Measurements from ENCODE around the gene OR51V1. TPM values are rescaled to one million over a fixed set of nuclear protein-coding genes. Genes with fewer than 3 reads are reported as not detected.
"Not testable (repeated sequence)": the region's sequence is repeated elsewhere in the genome, so short reads cannot be mapped to it uniquely, and the experiment has no call there.

Gene OR51V1
- total RNA-seq, 8 experiments from 2014 or later, result 0.37 to 0.85 (median 0.46) TPM; not detected in 5

DNA sequence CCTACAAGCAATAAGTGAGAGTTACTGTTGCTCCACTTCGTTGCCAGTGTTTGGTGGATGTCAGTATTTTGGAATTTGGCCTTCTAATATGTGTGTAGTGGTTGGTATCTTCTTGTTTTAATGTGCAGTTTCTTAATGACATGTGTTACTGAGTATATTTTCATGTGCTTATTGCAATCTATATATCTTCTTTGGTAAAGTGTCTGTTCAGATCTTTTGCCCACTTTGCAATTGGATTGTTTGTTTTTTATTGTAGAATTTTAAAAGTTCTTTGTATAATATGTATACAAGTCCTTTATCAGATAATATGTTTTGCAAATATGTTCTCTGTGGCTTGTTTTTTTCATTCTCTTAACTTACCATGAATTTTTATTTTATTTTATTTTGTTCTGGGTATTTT lies 7.7 kb downstream of the OR51V1 start:
- H3K4me1 ChIP-seq (replicated peaks in 1 of 2), result no peaks in the 10 kb centered on the region
- H3K4me3 ChIP-seq, result no peak overlapping the region
- 0 to 75% (median 0%) methylated on average over 1 of the region's 1 CpG; no CpG with 5 or more reads in 4 of the 10 experiments for WGBS, 10 experiments
- ATAC-seq (replicated peaks in 6 of 8), result no peak
- in situ Hi-C loops (cut with MboI; ENCODE audit: low pct_unique_long_range_greater_than_20kb in 2 of 9, low sequenced_read_pairs in 9 of 9, unreplicated experiment in 9 of 9), result no loop called here
- H3K27ac ChIP-seq, result no peak overlapping the region

DNA sequence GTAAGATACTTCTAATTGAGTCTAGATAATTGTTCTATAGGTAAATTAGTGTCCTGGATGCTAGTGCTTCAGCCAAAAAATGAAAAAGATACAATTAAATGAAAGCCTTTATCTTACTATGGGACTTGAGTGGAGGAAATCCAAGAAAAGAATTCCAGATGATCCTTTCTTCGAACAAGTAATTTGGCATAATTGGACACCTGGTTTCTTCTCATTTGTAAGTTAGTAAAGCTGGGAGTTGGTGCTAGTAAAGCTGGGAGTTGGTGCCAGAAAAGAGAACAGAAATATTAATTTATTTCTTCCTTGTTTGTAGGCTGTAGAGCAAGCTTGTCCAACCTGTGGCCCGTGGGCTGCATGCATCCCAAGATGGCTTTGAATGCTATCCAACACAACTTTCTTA lies 12.3 kb downstream of the OR51V1 start:
- in situ Hi-C loops (cut with MboI; ENCODE audit: low pct_unique_long_range_greater_than_20kb in 2 of 9, low sequenced_read_pairs in 9 of 9, unreplicated experiment in 9 of 9), result no loop called here
- Histone ChIP-seq H3K4me1 (replicated peaks in 1 of 2) (no peaks in the 10 kb centered on the region), H3K4me3 (no peak overlapping the region), H3K27ac (no peak overlapping the region)
- 8 to 100% (median 77%) methylated on average over 1 to 2 of the region's 2 CpGs; no CpG with 5 or more reads in 1 of the 10 experiments for WGBS, 10 experiments
- no peak for ATAC-seq (replicated peaks in 6 of 8)

DNA sequence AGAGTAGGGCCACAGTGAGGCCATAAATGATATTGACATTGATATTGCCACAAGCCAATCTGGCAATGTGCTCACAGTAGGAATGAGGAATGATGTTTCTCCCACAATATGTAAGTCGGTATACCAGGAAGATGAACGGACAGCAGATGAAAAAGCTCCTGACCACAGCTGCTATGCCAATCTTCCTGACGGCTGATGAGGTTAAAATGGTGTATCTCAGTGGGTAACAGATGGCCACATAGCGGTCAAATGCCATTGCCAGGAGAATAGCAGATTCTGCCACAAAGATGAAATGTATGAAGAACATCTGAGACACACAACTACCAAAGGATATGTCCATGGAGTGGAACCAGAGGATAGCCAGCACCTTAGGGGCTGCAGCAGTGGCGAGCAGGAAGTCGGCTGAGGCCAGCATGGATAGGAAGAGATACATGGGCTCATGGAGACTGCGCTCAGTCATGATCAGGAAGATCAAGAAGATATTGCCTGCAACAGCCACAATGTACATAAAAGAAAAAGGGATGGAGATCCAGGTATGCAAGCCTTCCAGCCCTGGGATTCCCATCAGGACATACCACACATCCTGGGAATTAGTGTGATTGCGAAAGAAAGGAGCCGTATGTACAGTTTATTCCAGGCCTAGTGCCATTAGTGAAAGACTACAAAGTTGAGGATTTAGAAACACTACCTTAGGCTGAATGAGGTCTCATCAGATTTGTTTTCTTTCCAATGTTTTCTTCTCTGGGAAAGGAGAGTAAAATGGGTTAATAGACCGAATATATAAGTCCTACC lies 22.2 kb downstream of the OR51V1 start:
- no peak overlapping the region for H3K4me3 ChIP-seq
- in situ Hi-C loops (cut with MboI; ENCODE audit: low pct_unique_long_range_greater_than_20kb in 2 of 9, low sequenced_read_pairs in 9 of 9, unreplicated experiment in 9 of 9), result no loop called here
- ATAC-seq (replicated peaks in 6 of 8), result no peak
- no peak overlapping the region for H3K27ac ChIP-seq
- H3K4me1 ChIP-seq (replicated peaks in 1 of 2), result no peaks in the 10 kb centered on the region
- 17 to 94% (median 76%) methylated on average over 1 to 9 of the region's 10 CpGs for WGBS, 10 experiments

DNA sequence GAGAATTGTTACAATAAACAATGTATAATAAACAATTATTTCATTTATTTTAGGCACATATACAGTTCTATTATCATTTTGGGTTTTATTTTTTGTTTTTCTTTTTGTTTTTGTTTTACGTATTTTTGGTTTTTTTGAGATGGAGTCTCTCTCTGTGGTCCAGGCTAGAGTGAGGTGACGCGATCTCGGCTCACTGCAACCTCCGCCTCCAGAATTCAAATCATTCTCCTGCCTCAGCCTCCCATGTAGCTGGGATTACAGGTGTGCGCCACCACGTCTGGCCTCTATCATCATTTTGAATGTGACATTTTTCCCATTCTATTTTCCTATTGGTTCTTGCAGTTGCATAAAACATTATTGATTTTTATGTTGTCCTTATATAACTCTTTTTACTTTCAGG lies 25.5 kb downstream of the OR51V1 start:
- in situ Hi-C loops (cut with MboI; ENCODE audit: low pct_unique_long_range_greater_than_20kb in 2 of 9, low sequenced_read_pairs in 9 of 9, unreplicated experiment in 9 of 9), result no loop called here
- WGBS, 10 experiments, result 41 to 96% (median 83%) methylated on average over 3 to 7 of the region's 7 CpGs

DNA sequence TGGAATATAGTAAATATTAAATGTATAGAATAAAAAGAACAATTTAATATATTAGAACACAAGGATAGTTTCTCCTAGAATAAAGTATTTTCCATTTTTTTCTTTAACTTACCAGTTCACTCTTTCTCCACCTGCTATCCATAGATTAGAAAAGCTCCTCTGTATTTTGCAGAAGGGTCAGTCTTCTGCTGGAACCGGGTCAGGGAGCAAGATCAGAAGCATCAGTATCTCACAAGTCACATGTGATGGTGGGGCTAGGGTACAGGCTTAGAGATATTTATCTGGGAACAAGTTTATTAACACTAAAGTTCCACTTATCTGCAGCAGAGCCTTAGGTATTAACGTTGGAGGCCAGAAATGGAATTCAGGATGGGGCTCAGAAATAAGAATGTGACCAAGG lies 28.6 kb downstream of the OR51V1 start:
- 0 to 82% (median 33%) methylated on average over 1 to 2 of the region's 2 CpGs; no CpG with 5 or more reads in 1 of the 10 experiments for WGBS, 10 experiments
- H3K4me1 ChIP-seq (replicated peaks in 1 of 2), result no peaks in the 10 kb centered on the region
- ATAC-seq (replicated peaks in 6 of 8), result no peak
- no peak overlapping the region for H3K4me3 ChIP-seq
- in situ Hi-C loops (cut with MboI; ENCODE audit: low pct_unique_long_range_greater_than_20kb in 2 of 9, low sequenced_read_pairs in 9 of 9, unreplicated experiment in 9 of 9), result no loop called here
- no peak overlapping the region for H3K27ac ChIP-seq

More for the DNA sequence above, 25.5 kb downstream of the OR51V1 start:
- Histone ChIP-seq H3K4me3 (no peak overlapping the region), H3K27ac (no peak overlapping the region), H3K4me1 (replicated peaks in 1 of 2) (no peaks in the 10 kb centered on the region)
- ATAC-seq (replicated peaks in 6 of 8), result no peak

DNA sequence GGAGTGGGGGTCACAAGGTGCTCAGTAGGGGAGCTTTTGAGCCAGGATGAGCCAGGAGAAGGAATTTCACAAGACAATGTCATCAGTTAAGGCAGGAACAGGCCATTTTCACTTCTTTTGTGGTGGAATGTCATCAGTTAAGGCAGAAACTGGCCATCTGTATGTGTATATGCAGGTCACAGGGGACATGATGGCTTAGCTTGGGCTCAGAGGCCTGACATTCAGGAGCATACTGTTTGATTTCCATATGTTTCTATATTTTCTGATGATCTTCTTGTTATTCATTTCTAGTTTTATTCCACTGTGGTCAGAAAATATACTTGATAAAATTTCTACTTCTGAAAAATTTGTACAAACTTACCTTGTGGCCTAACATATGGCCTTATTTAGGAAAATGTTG lies 34.6 kb downstream of the OR51V1 start:
- not testable (repeated sequence) for H3K4me3 ChIP-seq

DNA sequence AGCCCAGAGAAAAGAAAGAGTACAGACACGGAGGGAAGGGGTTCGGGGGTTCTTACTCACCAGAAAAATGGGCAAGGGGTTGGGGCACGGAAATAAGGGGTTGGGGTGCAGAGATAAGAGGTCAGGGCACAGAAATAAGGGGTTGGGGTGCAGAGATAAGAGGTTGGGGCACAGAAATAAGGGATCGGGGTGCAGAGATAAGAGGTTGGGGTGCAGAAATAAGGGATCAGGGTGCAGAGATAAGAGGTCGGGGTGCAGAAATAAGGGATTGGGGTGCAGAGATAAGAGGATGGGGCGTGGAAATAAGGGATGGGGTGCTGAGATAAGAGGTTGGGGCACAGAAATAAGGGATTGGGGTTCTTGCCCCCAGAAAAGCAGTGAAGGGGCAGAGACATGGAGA lies 35.7 kb downstream of the OR51V1 start:
- H3K4me3 ChIP-seq; in situ Hi-C loops (cut with MboI; ENCODE audit: low pct_unique_long_range_greater_than_20kb in 2 of 9, low sequenced_read_pairs in 9 of 9, unreplicated experiment in 9 of 9); H3K4me1 ChIP-seq (replicated peaks in 1 of 2); ATAC-seq (replicated peaks in 6 of 8); H3K27ac ChIP-seq: not testable (repeated sequence)
- WGBS, 10 experiments, result 44 to 100% (median 77%) methylated on average over 1 to 2 of the region's 6 CpGs; no CpG with 5 or more reads in 6 of the 10 experiments

More for the DNA sequence above, 34.6 kb downstream of the OR51V1 start:
- H3K4me1 ChIP-seq (replicated peaks in 1 of 2); H3K27ac ChIP-seq; ATAC-seq (replicated peaks in 6 of 8); in situ Hi-C loops (cut with MboI; ENCODE audit: low pct_unique_long_range_greater_than_20kb in 2 of 9, low sequenced_read_pairs in 9 of 9, unreplicated experiment in 9 of 9): not testable (repeated sequence)

DNA sequence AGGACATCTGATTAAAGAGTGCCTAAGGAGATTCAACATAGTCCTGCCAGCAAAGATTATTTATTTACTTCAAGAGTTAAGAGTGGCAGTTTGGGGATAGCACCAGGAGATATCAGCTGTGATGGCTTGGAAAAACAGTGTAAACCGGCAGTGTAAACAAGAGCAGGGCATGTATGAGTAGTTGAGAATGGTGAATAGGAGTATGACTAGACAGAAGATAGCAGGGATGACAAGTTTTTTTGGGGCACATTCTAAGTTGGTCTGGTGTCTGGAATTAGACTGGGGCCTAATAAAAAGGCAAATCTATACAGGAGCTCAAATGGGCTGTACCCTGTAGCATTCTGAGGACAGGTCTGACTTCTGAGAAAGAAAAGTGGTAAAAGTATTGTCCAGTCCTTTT lies 39.4 kb downstream of the OR51V1 start:
- H3K4me1 ChIP-seq (replicated peaks in 1 of 2); H3K4me3 ChIP-seq; H3K27ac ChIP-seq; ATAC-seq (replicated peaks in 6 of 8); in situ Hi-C loops (cut with MboI; ENCODE audit: low pct_unique_long_range_greater_than_20kb in 2 of 9, low sequenced_read_pairs in 9 of 9, unreplicated experiment in 9 of 9): not testable (repeated sequence)
- no CpG with 5 or more reads among the region's 1 CpG for WGBS, 10 experiments

DNA sequence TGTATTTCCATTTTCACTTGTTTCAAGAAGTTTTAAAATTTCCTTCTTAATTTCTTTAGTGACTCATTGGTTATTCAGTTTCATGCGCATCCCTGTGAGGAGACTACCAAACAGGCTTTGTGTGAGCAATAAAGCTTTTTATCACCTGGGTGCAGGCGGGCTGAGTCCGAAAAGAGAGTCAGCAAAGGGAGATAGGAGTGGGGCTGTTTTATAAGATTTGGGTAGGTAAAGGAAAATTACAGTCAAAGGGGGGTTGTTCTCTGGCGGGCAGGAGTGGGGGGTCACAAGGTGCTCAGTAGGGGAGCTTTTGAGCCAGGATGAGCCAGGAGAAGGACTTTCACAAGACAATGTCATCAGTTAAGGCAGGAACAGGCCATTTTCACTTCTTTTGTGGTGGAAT lies 40.3 kb downstream of the OR51V1 start:
- in situ Hi-C loops (cut with MboI; ENCODE audit: low pct_unique_long_range_greater_than_20kb in 2 of 9, low sequenced_read_pairs in 9 of 9, unreplicated experiment in 9 of 9); H3K4me3 ChIP-seq; ATAC-seq (replicated peaks in 6 of 8); H3K27ac ChIP-seq; H3K4me1 ChIP-seq (replicated peaks in 1 of 2): not testable (repeated sequence)
- 77 to 100% (median 96%) methylated on average over 1 to 4 of the region's 4 CpGs; no CpG with 5 or more reads in 5 of the 10 experiments for WGBS, 10 experiments

DNA sequence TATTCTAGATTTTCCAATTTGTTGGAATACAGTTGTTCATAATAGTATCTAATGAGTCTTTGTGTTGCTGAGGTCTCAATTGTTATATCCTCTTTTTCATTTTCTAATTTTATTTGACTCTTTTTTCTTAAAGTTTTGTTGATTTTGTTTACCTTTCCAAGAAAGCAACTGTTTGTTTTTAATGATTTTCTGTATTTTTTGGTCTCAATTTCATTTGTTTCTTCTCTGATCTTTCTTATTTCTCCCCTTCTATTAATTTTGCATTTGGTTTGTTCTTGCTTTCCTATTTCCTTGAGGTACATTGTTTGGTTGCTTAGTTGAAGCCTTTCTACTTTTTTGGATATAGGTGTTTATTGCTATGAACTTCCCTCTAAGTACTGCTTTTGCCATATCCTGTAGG lies 40.7 kb downstream of the OR51V1 start:
- ATAC-seq (replicated peaks in 6 of 8), result no peak
- in situ Hi-C loops (cut with MboI; ENCODE audit: low pct_unique_long_range_greater_than_20kb in 2 of 9, low sequenced_read_pairs in 9 of 9, unreplicated experiment in 9 of 9), result no loop called here
- Histone ChIP-seq H3K27ac (no peak overlapping the region), H3K4me3 (no peak overlapping the region), H3K4me1 (replicated peaks in 1 of 2) (no peaks in the 10 kb centered on the region)

DNA sequence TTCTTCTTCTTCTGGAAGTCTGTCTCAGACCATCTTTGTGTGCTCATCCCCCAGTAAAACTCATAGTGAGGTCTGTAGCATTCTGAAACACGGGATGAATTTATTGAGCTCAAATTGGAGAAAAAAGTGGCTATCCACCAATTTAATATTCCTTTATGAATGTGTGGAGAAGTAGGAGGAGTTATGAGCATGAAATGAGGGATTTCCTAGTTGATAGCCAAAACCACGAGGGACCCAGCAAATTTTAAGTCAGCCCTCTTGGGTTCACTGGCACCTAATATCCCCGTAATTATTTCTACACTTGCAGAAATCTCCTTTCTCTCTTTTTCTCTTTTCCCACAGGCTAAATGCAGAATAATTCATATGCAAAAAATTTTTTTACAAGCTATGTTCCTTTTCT lies 45.8 kb downstream of the OR51V1 start, which contains the start of gene OR52A1:
TSS of gene OR52A1 (minus strand) at position 101 of the 400 bp plus-strand sequence. CDS start 2,388 bp downstream, outside the sequence.
- no peak within 1 kb of the TSS for H3K27ac ChIP-seq
- 0 to 88% (median 67%) methylated on average over 1 to 3 of the region's 3 CpGs; no CpG with 5 or more reads in 1 of the 10 experiments for WGBS, 10 experiments
- no peak within 1 kb of the TSS for H3K4me3 ChIP-seq
- ATAC-seq (replicated peaks in 6 of 8), result no peak
- in situ Hi-C loops (cut with MboI; ENCODE audit: low pct_unique_long_range_greater_than_20kb in 2 of 9, low sequenced_read_pairs in 9 of 9, unreplicated experiment in 9 of 9), result no loop called here
- H3K4me1 ChIP-seq (replicated peaks in 1 of 2), result no peaks in the 10 kb centered on the region

DNA sequence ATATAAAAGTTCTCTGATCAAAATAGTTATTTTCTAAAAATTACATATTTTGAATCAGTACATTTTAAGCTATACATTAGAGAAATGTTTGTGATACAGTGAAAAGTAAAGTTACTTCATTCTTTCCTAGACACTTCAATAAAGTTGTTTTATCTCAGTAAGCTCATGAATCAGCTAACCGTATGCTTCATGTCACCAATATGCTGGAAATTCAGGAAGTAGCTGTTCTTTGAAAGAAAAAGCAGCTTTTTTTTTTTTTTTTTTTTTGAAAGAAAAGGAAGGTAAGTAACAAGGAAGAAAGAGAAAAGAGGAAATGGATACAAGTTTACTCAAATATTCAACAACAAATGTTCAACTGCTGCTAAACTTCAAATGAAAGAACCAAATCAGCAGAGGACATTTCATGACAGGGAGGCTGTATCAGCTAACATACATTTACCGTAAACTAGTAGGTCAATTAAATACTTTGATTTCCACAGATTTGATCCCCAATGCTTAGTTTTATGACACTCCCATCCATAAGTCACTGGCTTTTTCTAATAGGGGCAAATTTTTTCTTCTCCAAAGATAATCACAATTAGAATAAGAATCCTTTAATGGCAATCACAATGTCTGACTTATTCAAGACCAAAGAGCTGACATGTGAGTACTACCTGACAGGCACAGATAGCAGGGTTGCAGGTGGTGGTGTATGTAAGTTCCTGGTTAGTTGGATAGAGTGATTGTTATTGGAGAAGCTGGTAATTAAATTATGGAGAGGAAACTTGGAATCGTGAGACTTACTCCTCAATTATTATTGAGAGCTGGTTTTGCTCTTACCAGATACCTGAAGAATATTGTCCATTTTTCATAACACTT lies 46.7 kb downstream of the OR51V1 start:
- WGBS, 10 experiments, result 15 to 92% (median 86%) methylated on average over 2 to 3 of the region's 3 CpGs; no CpG with 5 or more reads in 1 of the 10 experiments
- no peaks in the 10 kb centered on the region for H3K4me1 ChIP-seq (replicated peaks in 1 of 2)
- ATAC-seq (replicated peaks in 6 of 8), result no peak
- H3K4me3 ChIP-seq, result no peak overlapping the region
- in situ Hi-C loops (cut with MboI; ENCODE audit: low pct_unique_long_range_greater_than_20kb in 2 of 9, low sequenced_read_pairs in 9 of 9, unreplicated experiment in 9 of 9), result no loop called here
- H3K27ac ChIP-seq, result no peak overlapping the region

DNA sequence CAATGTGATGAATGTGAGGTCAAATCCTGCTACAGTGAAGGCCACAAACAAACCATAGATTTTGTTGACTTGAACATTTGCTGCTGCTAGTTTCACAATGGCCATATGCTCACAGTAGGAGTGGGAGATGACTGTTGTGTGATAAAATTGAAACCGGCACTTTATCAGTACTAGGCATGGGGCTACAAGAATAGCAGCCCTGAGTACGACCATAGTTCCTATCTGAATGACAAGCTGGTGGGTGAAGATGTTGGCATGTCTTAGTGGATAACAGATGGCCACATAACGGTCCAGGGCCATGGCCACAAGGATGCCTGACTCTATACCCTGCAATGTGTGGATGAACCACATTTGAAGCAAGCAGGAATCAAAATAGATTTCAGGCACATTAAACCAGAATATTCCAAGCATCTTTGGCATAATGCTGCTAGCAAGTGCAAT lies 48.7 kb downstream of the OR51V1 start:
- no peak overlapping the region for H3K4me3 ChIP-seq
- 0 to 100% (median 70%) methylated on average over 1 to 3 of the region's 3 CpGs; no CpG with 5 or more reads in 3 of the 10 experiments for WGBS, 10 experiments
- no peaks in the 10 kb centered on the region for H3K4me1 ChIP-seq (replicated peaks in 1 of 2)
- in situ Hi-C loops (cut with MboI; ENCODE audit: low pct_unique_long_range_greater_than_20kb in 2 of 9, low sequenced_read_pairs in 9 of 9, unreplicated experiment in 9 of 9), result no loop called here
- H3K27ac ChIP-seq, result no peak overlapping the region
- ATAC-seq (replicated peaks in 6 of 8), result no peak

Measured in motor neuron (in vitro differentiated cells).